Peyer's patch (tissue), 4 donors: Measurements from ENCODE around the gene PROX1. TPM values are rescaled to one million over a fixed set of nuclear protein-coding genes. Genes with fewer than 3 reads are reported as not detected.

ENCODE experiments used
- DNase-seq, 3 donors: peaks; one replicate each; pipeline ENCODE4 v3.0.0-alpha.2; 2017 to 2019
- H3K27ac ChIP-seq, 4 donors: fragments of 200-600 bp; sonication (generic); one replicate each; pipeline ENCODE4 v1.5.1; 2016 to 2019
- H3K27me3 ChIP-seq, 2 donors: fragments of 200-600 bp; sonication (generic); one replicate each; pipeline ENCODE4 v1.5.1; 2019
- H3K36me3 ChIP-seq, 3 donors: fragments of 200-600 bp; sonication (generic); one replicate each; pipeline ENCODE4 v1.5.1; 2016 to 2019
- H3K4me1 ChIP-seq, 4 donors: fragments of 200-600 bp; sonication (generic); one replicate each; pipeline ENCODE4 v1.5.1; 2016 to 2019
- H3K4me3 ChIP-seq, 4 donors: fragments of 200-600 bp; sonication (generic); 1 replicate in 3 of 4; 2 replicates in 1 of 4; pipeline ENCODE4 v1.5.1; 2016 to 2019; ENCODE audit warnings: mild to moderate bottlenecking in 1 of 4
- H3K9me3 ChIP-seq, 4 donors: fragments of 200-600 bp; sonication (generic); one replicate each; pipeline ENCODE4 v1.5.1; 2016 to 2019; ENCODE audit warnings: mild to moderate bottlenecking in 1 of 4
- CTCF ChIP-seq, 6 experiments: fragments of 450-650 bp in 4 of 6; fragments of 200-600 bp in 2 of 6; sonication (generic) in 1 of 6; IDR thresholded peaks; one replicate each; pipeline ENCODE4 v1.5.1; 2017 to 2019; ENCODE audit warnings: antibody characterized with exemption in 6 of 6, mild to moderate bottlenecking in 3 of 6, moderate library complexity in 1 of 6
- POLR2A ChIP-seq, 2 donors: fragments of 450-650 bp; IDR thresholded peaks; one replicate each; pipeline ENCODE4 v1.5.1; 2017; ENCODE audit warnings: antibody characterized with exemption in 2 of 2, mild to moderate bottlenecking in 2 of 2, moderate library complexity in 2 of 2
- total RNA-seq, 4 donors: library from RNA; depleted of rRNA; stranded (reverse); fragments of >200 nt; gene quantifications; one replicate each; pipeline ENCODE4 v1.1.0, GENCODE V29; 2016

PROX1 gene
- total RNA-seq, 4 donors from 2014 or later, result 7.4 to 26.4 (median 13.7) TPM

- H3K4me1 ChIP-seq, result no peaks in the 10 kb centered on the region
- no peak overlapping the region for H3K4me3 ChIP-seq
- no peaks in the 10 kb centered on the region for H3K9me3 ChIP-seq
- H3K27me3 ChIP-seq, result no peaks in the 10 kb centered on the region
- no peak for DNase-seq
- no peak for TF ChIP-seq CTCF (IDR thresholded peaks at IDR 0.05)
- TF ChIP-seq POLR2A (IDR thresholded peaks at IDR 0.05), result no peak
- H3K36me3 ChIP-seq, result no peaks in the 10 kb centered on the region
- H3K27ac ChIP-seq, result no peak overlapping the region
These were observed 14.6 kb upstream of the PROX1 start for GRCh38 chr1:213973129-213973528.

GRCh38 chr1:213976665-213977485 is 10.9 kb upstream of the PROX1 start:
- Histone ChIP-seq H3K4me1 (no peaks in the 10 kb centered on the region), H3K4me3 (no peak overlapping the region), H3K27me3 (peaks cover 0 to 10% of the 10 kb centered on the region in 2 donors), H3K9me3 (no peaks in the 10 kb centered on the region), H3K27ac (no peak overlapping the region), H3K36me3 (no peaks in the 10 kb centered on the region)
- no peak for DNase-seq
- no peak for TF ChIP-seq CTCF (IDR thresholded peaks at IDR 0.05)
- TF ChIP-seq POLR2A (IDR thresholded peaks at IDR 0.05), result no peak

GRCh38 chr1:213977486-213977842 is 10.3 kb upstream of the PROX1 start:
- H3K27me3 ChIP-seq, result peaks cover 0 to 12% of the 10 kb centered on the region in 2 donors
- H3K36me3 ChIP-seq, result no peaks in the 10 kb centered on the region
- H3K4me3 ChIP-seq, result no peak overlapping the region
- no peak for TF ChIP-seq POLR2A (IDR thresholded peaks at IDR 0.05)
- TF ChIP-seq CTCF (IDR thresholded peaks at IDR 0.05), result no peak
- H3K27ac ChIP-seq, result no peak overlapping the region
- peaks cover 0 to 2% (median 0%) of the 10 kb centered on the region in 4 donors for H3K4me1 ChIP-seq
- H3K9me3 ChIP-seq, result no peaks in the 10 kb centered on the region
- DNase-seq, result no peak

- TF ChIP-seq CTCF (IDR thresholded peaks at IDR 0.05), result no peak
- no peak for TF ChIP-seq POLR2A (IDR thresholded peaks at IDR 0.05)
- no peaks in the 10 kb centered on the region for H3K9me3 ChIP-seq
- H3K36me3 ChIP-seq, result no peaks in the 10 kb centered on the region
- no peak overlapping the region for H3K4me3 ChIP-seq
- DNase-seq, result no peak
- H3K27ac ChIP-seq, result no peak overlapping the region
- H3K4me1 ChIP-seq, result peaks cover 0 to 7% (median 0%) of the 10 kb centered on the region in 4 donors
- peaks cover 0 to 17% of the 10 kb centered on the region in 2 donors for H3K27me3 ChIP-seq
These were observed 9.9 kb upstream of the PROX1 start for GRCh38 chr1:213977909-213978308.

GRCh38 chr1:213979751-213980586 is 7.8 kb upstream of the PROX1 start:
- no peak overlapping the region for H3K27ac ChIP-seq

More at GRCh38 chr1:213979751-213980586, 7.8 kb upstream of the PROX1 start:
- no peak for DNase-seq
- Histone ChIP-seq H3K4me3 (no peak overlapping the region), H3K27me3 (peaks cover 0 to 36% of the 10 kb centered on the region in 2 donors), H3K36me3 (no peaks in the 10 kb centered on the region), H3K9me3 (no peaks in the 10 kb centered on the region), H3K4me1 (peaks cover 0 to 16% (median 0%) of the 10 kb centered on the region in 4 donors)
- TF ChIP-seq CTCF (IDR thresholded peaks at IDR 0.05), result no peak
- no peak for TF ChIP-seq POLR2A (IDR thresholded peaks at IDR 0.05)
